ENCODE results near the gene TGFBR3. TPM values are rescaled to one million over a fixed set of nuclear protein-coding genes. Genes with fewer than 3 reads are reported as not detected.

TGFBR3 gene
- total RNA-seq: 11.1 and 18.1 TPM in 2 replicates

DNA sequence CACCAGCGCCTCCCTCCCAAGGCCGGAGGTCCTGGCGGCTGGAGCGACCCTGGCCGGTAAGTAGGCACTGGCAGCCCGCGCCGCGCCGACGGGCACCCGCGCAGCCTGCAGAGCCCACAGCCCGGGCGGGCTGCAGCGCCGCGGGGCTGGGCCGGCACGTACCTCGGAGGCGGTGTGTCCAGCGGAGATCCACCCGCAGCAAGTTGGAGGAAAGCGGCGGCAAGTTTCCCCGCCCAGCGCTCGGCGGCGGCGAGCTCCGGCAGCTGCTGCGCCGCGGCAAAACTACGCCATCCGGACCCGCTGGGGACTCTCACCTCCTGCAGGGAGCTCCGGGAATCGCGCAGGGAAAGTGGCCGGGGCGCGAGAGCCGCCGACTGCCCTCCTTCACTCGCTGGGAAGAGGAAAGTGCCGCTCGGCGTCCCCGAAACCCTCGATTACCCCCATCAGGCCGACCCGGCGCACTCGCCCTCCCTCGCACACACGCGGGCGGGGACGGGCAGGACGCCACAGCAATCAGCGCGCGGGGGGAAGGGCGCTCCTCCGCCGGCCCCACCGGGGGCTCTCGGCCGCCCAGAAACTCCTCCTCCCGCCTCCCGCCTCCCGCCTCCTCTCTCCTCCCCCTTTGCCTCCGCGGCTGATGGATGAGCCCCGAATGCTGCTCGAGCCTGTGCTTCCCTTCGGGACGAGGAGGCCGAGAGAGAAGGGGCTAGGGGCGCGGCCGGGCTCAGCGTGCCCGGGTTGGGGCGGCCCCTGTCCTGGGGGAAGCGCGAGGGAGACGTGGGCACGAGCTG is at the start of gene TGFBR3:
TGFBR3 (minus strand) TSS at position 436 of the 791 bp plus-strand sequence. CDS start 24,620 bp downstream, outside the sequence.

Small RNA genes within 50 kb of the gene (small RNA-seq; reads per million reads assigned to genes)
- not detected for gene RN7SL653P

Other genes starting within 250 kb of the TGFBR3 start
- gene BRDT, start 63.2 kb upstream of the TGFBR3 start, total RNA-seq: not detected in 2 replicates
- gene EPHX4, start 143.8 kb upstream of the TGFBR3 start, total RNA-seq: 8.8 and 15.0 TPM in 2 replicates
- not detected in 2 replicates for gene SETSIP, start 189.3 kb upstream of the TGFBR3 start, total RNA-seq
- 2.0 and 2.1 TPM in 2 replicates for gene BTBD8, start 194.2 kb upstream of the TGFBR3 start, total RNA-seq